ENCODE results near the gene HYLS1. TPM values are rescaled to one million over a fixed set of nuclear protein-coding genes. Genes with fewer than 3 reads are reported as not detected.

The HYLS1 gene
- total and polyA plus RNA-seq, 9 of the 15 experiments (the other 6 are each of a cell fraction or from before 2014, with no cell fraction given) = 2.7 to 8.2 (median 4.8) TPM

DNA sequence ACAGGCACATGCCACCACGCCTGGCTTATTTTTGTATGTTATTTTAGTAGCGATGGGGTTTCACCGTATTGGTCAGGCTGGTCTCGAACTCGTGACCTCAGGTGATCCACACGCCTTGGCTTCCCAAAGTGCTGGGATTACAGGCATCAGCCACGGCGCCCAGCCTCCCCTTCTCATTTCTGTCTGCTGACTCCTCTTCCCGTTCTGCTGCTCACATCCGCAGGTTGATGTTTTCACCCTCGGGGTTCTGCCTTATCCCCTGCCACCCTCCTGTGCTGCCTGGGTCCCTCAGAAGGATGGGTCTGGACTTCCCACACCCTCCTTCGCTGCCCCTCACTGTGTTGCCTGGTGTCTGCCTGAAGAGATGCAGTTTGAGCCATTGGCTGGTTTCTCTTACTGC lies 39.2 kb downstream of the HYLS1 start:
- in situ Hi-C loops (cut with MboI) = no loop called here
- no peak for ATAC-seq
- POLR2A ChIA-PET = no interaction called here
- WGBS (ENCODE audit: insufficient coverage, low coverage, missing lambda C conversion rate) = 2% methylated on average over 12 of the region's 12 CpGs
- no peak overlapping the region for H3K4me3 ChIP-seq
- no peaks in the 10 kb centered on the region for H3K79me2 ChIP-seq (ENCODE audit: control insufficient read depth, insufficient read depth, low read length)
- H3K36me3 ChIP-seq (ENCODE audit: control insufficient read depth, insufficient read depth, low read length) = no peaks in the 10 kb centered on the region
- DNase-seq (ENCODE audit: extremely low read depth in 1 of 4, low spot score in 3 of 4) = no peak
- intact Hi-C loops (cut with micrococcal nuclease) = loop anchor here (10.0 kb wide), 1 partner anchor 128 kb away; no protein-coding TSS in a partner anchor
- no TSS peak for BruUV-seq (replicated peaks)
- no peak overlapping the region for H2AFZ ChIP-seq (ENCODE audit: low read depth, low read length)
- no peak overlapping the region for H3K9ac ChIP-seq (ENCODE audit: insufficient read depth in 1 of 2, low read depth in 2 of 2, low read length in 2 of 2)
- CTCF ChIA-PET (ENCODE audit: low intra/inter-chr PET ratio) = no interaction called here
- H3K9me3 ChIP-seq (replicated peaks; ENCODE audit: control insufficient read depth, insufficient read depth, low read depth, low read length) = no peaks in the 10 kb centered on the region
- H3K4me2 ChIP-seq (ENCODE audit: insufficient read depth, low read length) = no peak overlapping the region
- H4K20me1 ChIP-seq (replicated peaks; ENCODE audit: control insufficient read depth, insufficient read depth, low read length) = no peaks in the 10 kb centered on the region; the same call in 1 of the 2 replicates
- H3K27me3 ChIP-seq (ENCODE audit: control insufficient read depth in 2 of 2, insufficient read depth in 2 of 2, low read length in 2 of 2) = peaks cover 20 to 49% of the 10 kb centered on the region in 2 experiments; a peak in 4 of 5 replicates
- TF ChIP-seq ESRRB (CRISPR knock-in tag; IDR thresholded peaks at IDR 0.05; ENCODE audit: borderline replicate concordance) (no peak), CREB1 (IDR thresholded peaks at IDR 0.05) (no peak), CREB1 (CRISPR knock-in tag; IDR thresholded peaks at IDR 0.05) (no peak), GTF2B (IDR thresholded peaks at IDR 0.05; ENCODE audit: extremely low read depth, insufficient read length) (no peak), ETV5 (CRISPR knock-in tag; IDR thresholded peaks at IDR 0.05; ENCODE audit: low read depth) (no peak), SMC3 (conservative IDR thresholded peaks at IDR 0.05; ENCODE audit: insufficient read depth, low read depth, low read length) (no peak), BDP1 (IDR thresholded peaks at IDR 0.05; ENCODE audit: insufficient read depth, insufficient read length) (no peak), ZFPM2 (CRISPR knock-in tag; IDR thresholded peaks at IDR 0.05) (no peak), ZNF507 (tag; conservative IDR thresholded peaks at IDR 0.05) (no peak), HDGF (IDR thresholded peaks at IDR 0.05) (no peak), RFX7 (CRISPR knock-in tag; IDR thresholded peaks at IDR 0.05) (no peak), RNF219 (CRISPR knock-in tag; IDR thresholded peaks at IDR 0.05) (no peak), ZNF444 (CRISPR knock-in tag; IDR thresholded peaks at IDR 0.05) (no peak), ZFX (CRISPR knock-in tag; IDR thresholded peaks at IDR 0.05) (no peak), TBL1XR1 (IDR thresholded peaks at IDR 0.05; ENCODE audit: low read length in 2 of 2) (no peak), TRIM25 (IDR thresholded peaks at IDR 0.05; ENCODE audit: borderline replicate concordance) (no peak), RBBP5 (IDR thresholded peaks at IDR 0.05; ENCODE audit: borderline replicate concordance, insufficient read depth, low read length, poor library complexity, severe bottlenecking) (no peak), MXD1 (CRISPR knock-in tag; IDR thresholded peaks at IDR 0.05; ENCODE audit: borderline replicate concordance, poor library complexity, severe bottlenecking) (no peak), FOXA3 (CRISPR knock-in tag; conservative IDR thresholded peaks at IDR 0.05 in 1 of 2, IDR thresholded peaks at IDR 0.05 in 1 of 2) (no peak)
- no peaks in the 10 kb centered on the region for H3K4me1 ChIP-seq (replicated peaks in 1 of 2; ENCODE audit: control insufficient read depth in 2 of 2, insufficient read depth in 2 of 2, low read length in 2 of 2)
- no peak for FAIRE-seq
- no peaks in the 10 kb centered on the region for H3K9me1 ChIP-seq (ENCODE audit: control insufficient read depth, insufficient read depth, low read length)
- H3K27ac ChIP-seq (ENCODE audit: extremely low read depth, low read depth, low read length) = no peak overlapping the region

Measured in K562 (cell line).